Gastroesophageal sphincter (tissue), 4 donors: Measurements from ENCODE around the gene MEX3C. TPM values are rescaled to one million over a fixed set of nuclear protein-coding genes. Genes with fewer than 3 reads are reported as not detected.

Experiments used
- ATAC-seq: fragments of 150-250 bp; one replicate; pipeline ENCODE4 v1.9.1; 2016; ENCODE audit warnings: mild to moderate bottlenecking, moderate library complexity
- H3K27ac ChIP-seq, 4 donors: fragments of 200-600 bp; sonication (generic) in 3 of 4; 1 replicate in 3 of 4; 2 replicates in 1 of 4; pipeline ENCODE4 v1.5.1; 2016 to 2019
- H3K27me3 ChIP-seq: fragments of 200-600 bp; sonication (generic); one replicate; pipeline ENCODE4 v1.5.1; 2019
- H3K36me3 ChIP-seq, 2 donors: fragments of 200-600 bp; sonication (generic); one replicate each; pipeline ENCODE4 v1.5.1; 2019; ENCODE audit warnings: control low read depth in 1 of 2
- H3K4me1 ChIP-seq, 3 donors: fragments of 200-600 bp; sonication (generic); 1 replicate in 2 of 3; 2 replicates in 1 of 3; pipeline ENCODE4 v1.5.1; 2016 to 2019; ENCODE audit warnings: control low read depth in 2 of 3
- H3K4me3 ChIP-seq, 2 donors: fragments of 200-600 bp; sonication (generic); one replicate each; pipeline ENCODE4 v1.5.1; 2019; ENCODE audit warnings: mild to moderate bottlenecking in 1 of 2, moderate library complexity in 1 of 2
- H3K9me3 ChIP-seq, 3 donors: fragments of 200-600 bp; sonication (generic); one replicate each; pipeline ENCODE4 v1.5.1; 2017 to 2019; ENCODE audit warnings: control low read depth in 2 of 3
- CTCF ChIP-seq, 4 experiments: fragments of 200-600 bp in 2 of 4; fragments of 450-650 bp in 2 of 4; sonication (generic) in 1 of 4; IDR thresholded peaks; one replicate each; pipeline ENCODE4 v1.5.1; 2017 to 2019; ENCODE audit warnings: antibody characterized with exemption in 4 of 4, mild to moderate bottlenecking in 2 of 4, moderate library complexity in 2 of 4
- EP300 ChIP-seq: sonication (generic); formaldehyde crosslinking; IDR thresholded peaks from one replicate; pipeline ENCODE4 v1.6.1; 2017; ENCODE audit warnings: antibody characterized with exemption, mild to moderate bottlenecking
- POLR2A ChIP-seq, 2 donors: fragments of 450-650 bp; IDR thresholded peaks; one replicate each; pipeline ENCODE4 v1.6.1; 2017; ENCODE audit warnings: antibody characterized with exemption in 2 of 2, mild to moderate bottlenecking in 2 of 2, moderate library complexity in 1 of 2
- POLR2AphosphoS5 ChIP-seq: sonication (generic); formaldehyde crosslinking; IDR thresholded peaks from one replicate; pipeline ENCODE4 v1.6.1; 2017; ENCODE audit warnings: antibody characterized with exemption
- WGBS, 2 donors: methylation state at CpG; one replicate each; pipeline ENCODE4 v1.1.5; 2018; ENCODE audit warnings: low coverage in 1 of 2; 5-methylcytosine and 5-hydroxymethylcytosine counted together
- total RNA-seq, 4 donors: library from RNA; depleted of rRNA; stranded (reverse); fragments of >200 nt; gene quantifications; one replicate each; pipeline ENCODE4 v1.1.0, GENCODE V29; 2016

MEX3C gene
- total RNA-seq, 4 donors from 2014 or later, result 24.7 to 35.2 (median 29.0) TPM

DNA sequence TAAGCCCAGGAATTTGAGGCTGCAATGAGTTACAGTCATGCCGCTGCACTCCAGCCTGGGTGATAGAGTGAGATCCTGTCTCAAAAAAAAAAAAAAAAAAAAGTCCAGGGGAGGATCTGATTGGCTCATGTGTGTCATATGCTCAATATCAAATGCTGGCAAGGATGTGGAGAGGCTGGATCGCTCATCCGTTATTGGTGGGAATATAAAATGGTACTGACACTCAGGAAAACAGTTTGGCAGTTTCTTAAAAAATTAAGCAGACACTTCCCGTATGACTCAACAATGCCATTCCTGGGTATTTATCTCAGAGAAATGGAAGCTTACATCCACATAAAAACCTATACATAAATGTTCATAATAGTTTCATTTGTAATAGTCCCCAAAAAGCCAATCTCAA is 68.9 kb downstream of the MEX3C start:
- 58% methylated on average over 4 of the region's 4 CpGs; no CpG with 5 or more reads in 1 of the 2 donors for WGBS, 2 donors
- TF ChIP-seq EP300 (no peak), POLR2A (IDR thresholded peaks at IDR 0.05) (no peak), CTCF (IDR thresholded peaks at IDR 0.05) (no peak), POLR2AphosphoS5 (no peak)
- peaks cover 7% of the 10 kb centered on the region for H3K27me3 ChIP-seq

GRCh38 chr18:51127664-51128063 is 69.8 kb downstream of the MEX3C start:
- Histone ChIP-seq H3K27me3 (peaks cover 4% of the 10 kb centered on the region), H3K27ac (no peak overlapping the region), H3K4me3 (no peak overlapping the region), H3K36me3 (no peaks in the 10 kb centered on the region), H3K4me1 (no peaks in the 10 kb centered on the region), H3K9me3 (no peaks in the 10 kb centered on the region)
- ATAC-seq, result no peak
- 49 to 53% methylated on average over 3 of the region's 3 CpGs for WGBS, 2 donors
- TF ChIP-seq CTCF (IDR thresholded peaks at IDR 0.05) (no peak), POLR2A (IDR thresholded peaks at IDR 0.05) (no peak), EP300 (no peak), POLR2AphosphoS5 (no peak)

More for the DNA sequence above, 68.9 kb downstream of the MEX3C start:
- ATAC-seq, result no peak
- H3K4me1 ChIP-seq, result no peaks in the 10 kb centered on the region
- H3K9me3 ChIP-seq, result no peaks in the 10 kb centered on the region
- no peak overlapping the region for H3K27ac ChIP-seq
- no peak overlapping the region for H3K4me3 ChIP-seq
- no peaks in the 10 kb centered on the region for H3K36me3 ChIP-seq

- Histone ChIP-seq H3K4me1 (no peaks in the 10 kb centered on the region), H3K4me3 (no peak overlapping the region), H3K27me3 (no peaks in the 10 kb centered on the region), H3K36me3 (no peaks in the 10 kb centered on the region), H3K27ac (no peak overlapping the region), H3K9me3 (no peaks in the 10 kb centered on the region)
- WGBS, 2 donors, result 94% methylated on average over 2 of the region's 2 CpGs; no CpG with 5 or more reads in 1 of the 2 donors
- no peak for ATAC-seq
- TF ChIP-seq EP300 (no peak), CTCF (IDR thresholded peaks at IDR 0.05) (no peak), POLR2A (IDR thresholded peaks at IDR 0.05) (no peak), POLR2AphosphoS5 (no peak)
Measured at GRCh38 chr18:51125976-51126375, 71.5 kb downstream of the MEX3C start.

Other genes with a start within 250 kb of the MEX3C start
- gene ELAC1, start 229.6 kb downstream of the MEX3C start, total RNA-seq, result 10 to 100 TPM in 1 of 4 donors, 1 to 10 TPM in 3; 3.4 to 14.2 (median 5.0) TPM
- gene SMAD4, start 167.5 kb downstream of the MEX3C start, total RNA-seq, result 100 to 1,000 TPM; 132 to 170 (median 137) TPM